Lower lobe of right lung (tissue), 2 donors: ENCODE measurements around the gene NLRC4. TPM values are rescaled to one million over a fixed set of nuclear protein-coding genes. Genes with fewer than 3 reads are reported as not detected.

Experiments used
- ATAC-seq, 2 donors: fragments of 200-7000 bp; cut with Tn5 transposase; one replicate each; pipeline ENCODE4 v1.9.1; 2020 to 2022; ENCODE audit warnings: mild to moderate bottlenecking in 2 of 2, moderate library complexity in 2 of 2
- DNase-seq: peaks from one replicate; pipeline ENCODE4 v3.0.0-alpha.2; 2020
- H3K27ac ChIP-seq: fragments of 200-600 bp; one replicate; pipeline ENCODE4 v1.8.0; 2022
- H3K27me3 ChIP-seq: fragments of 200-600 bp; one replicate; pipeline ENCODE4 v1.8.0; 2022; ENCODE audit warnings: low read depth
- H3K36me3 ChIP-seq: fragments of 200-600 bp; one replicate; pipeline ENCODE4 v1.8.0; 2022; ENCODE audit warnings: mild to moderate bottlenecking
- H3K4me1 ChIP-seq: fragments of 200-600 bp; one replicate; pipeline ENCODE4 v1.8.0; 2022
- H3K4me3 ChIP-seq: fragments of 200-600 bp; one replicate; pipeline ENCODE4 v1.8.0; 2022; ENCODE audit warnings: mild to moderate bottlenecking
- H3K9me3 ChIP-seq: fragments of 200-600 bp; one replicate; pipeline ENCODE4 v1.8.0; 2022
- CTCF ChIP-seq: fragments of 200-600 bp; IDR thresholded peaks from one replicate; pipeline ENCODE4 v1.8.0; 2022; ENCODE audit warnings: antibody characterized with exemption, mild to moderate bottlenecking
- intact Hi-C: fragments of 100-400 bp; cut with DNase I; formaldehyde crosslinking; loops from one replicate; pipeline ENCODE4 v1.11.0; 2022
- total RNA-seq: library from RNA; stranded (reverse); fragmentation: NEBNext Ultra II Directional; extraction: Animal tissue kit (Norgen Biotek cat#: 25700); gene quantifications from one replicate; pipeline ENCODE4 v1.2.1, GENCODE V29; 2021
- donor health status: DM: no; HTN: yes; CAD: no; lungs with severe emphysema.

Gene NLRC4
- total RNA-seq, 1 donor from 2014 or later, result 24.4 TPM

GRCh38 chr2:32290000-32290339 lies 25.3 kb upstream of the NLRC4 start:
- H3K4me1 ChIP-seq, result peaks cover 32% of the 10 kb centered on the region
- ATAC-seq, result no peak
- intact Hi-C loops, result no loop called here
- TF ChIP-seq CTCF, result no peak
- H3K27ac ChIP-seq, result no peak overlapping the region
- DNase-seq, result no peak
- H3K36me3 ChIP-seq, result peaks cover 28% of the 10 kb centered on the region
- no peaks in the 10 kb centered on the region for H3K9me3 ChIP-seq
- H3K27me3 ChIP-seq, result no peaks in the 10 kb centered on the region
- no peak overlapping the region for H3K4me3 ChIP-seq

- Histone ChIP-seq H3K27me3 (no peaks in the 10 kb centered on the region), H3K4me1 (peaks cover 38% of the 10 kb centered on the region), H3K4me3 (no peak overlapping the region), H3K27ac (no peak overlapping the region), H3K9me3 (no peaks in the 10 kb centered on the region), H3K36me3 (peaks cover 28% of the 10 kb centered on the region)
- intact Hi-C loops, result no loop called here
- no peak for TF ChIP-seq CTCF
- ATAC-seq, result peak; percentile 56 to 65
- no peak for DNase-seq
These were observed 24.7 kb upstream of the NLRC4 start for GRCh38 chr2:32289165-32289999.

- H3K9me3 ChIP-seq, result no peaks in the 10 kb centered on the region
- H3K36me3 ChIP-seq, result peaks cover 26% of the 10 kb centered on the region
- DNase-seq, result no peak
- intact Hi-C loops, result no loop called here
- H3K4me1 ChIP-seq, result peaks cover 40% of the 10 kb centered on the region
- ATAC-seq, result peak; percentile 52 to 59
- H3K4me3 ChIP-seq, result no peak overlapping the region
- H3K27me3 ChIP-seq, result no peaks in the 10 kb centered on the region
- TF ChIP-seq CTCF, result no peak
- H3K27ac ChIP-seq, result no peak overlapping the region
These were observed 19.6 kb upstream of the NLRC4 start for GRCh38 chr2:32284321-32284720.

- intact Hi-C loops, result no loop called here
- H3K27me3 ChIP-seq, result no peaks in the 10 kb centered on the region
- H3K4me1 ChIP-seq, result peaks cover 33% of the 10 kb centered on the region
- no peak for TF ChIP-seq CTCF
- peak overlapping the region; percentile 95 for H3K27ac ChIP-seq
- no peak for DNase-seq
- no peaks in the 10 kb centered on the region for H3K9me3 ChIP-seq
- ATAC-seq, result no peak
- H3K4me3 ChIP-seq, result peak overlapping the region; percentile 99
- peaks cover 26% of the 10 kb centered on the region for H3K36me3 ChIP-seq
These were observed 13.8 kb upstream of the NLRC4 start for GRCh38 chr2:32278478-32278853.

GRCh38 chr2:32277674-32278477 lies 13.2 kb upstream of the NLRC4 start, which contains the start of gene YIPF4:
Gene YIPF4 (plus strand): TSS chr2:32277904. CDS start chr2:32278156, 252 bp downstream.
- Histone ChIP-seq H3K4me1 (peaks cover 33% of the 10 kb centered on the region), H3K27ac (peak within 1 kb of the TSS; percentile 95), H3K4me3 (peak within 1 kb of the TSS; percentile 99), H3K9me3 (no peaks in the 10 kb centered on the region), H3K27me3 (no peaks in the 10 kb centered on the region), H3K36me3 (peaks cover 20% of the 10 kb centered on the region)
- DNase-seq, result peak; percentile 85
- ATAC-seq, result peak; percentile 98 to 100
- intact Hi-C loops, result no loop called here
- no peak for TF ChIP-seq CTCF
